K562 (cell line): ENCODE measurements around the gene TFPI. TPM values are rescaled to one million over a fixed set of nuclear protein-coding genes. Genes with fewer than 3 reads are reported as not detected.

Experiments
- ATAC-seq: fragments of 200-7000 bp; cut with Tn5 transposase; 3 replicates; pipeline ENCODE4 v1.9.1; 2020; ENCODE audit warnings: moderate library complexity
- BruUV-seq: library from RNA; stranded (reverse); fragments of 400-500 nt; replicated peaks from 2 replicates; lab custom pipeline; 2021; lab: Mats Ljungman, UMichigan
- CTCF ChIA-PET: fragments of 300-600 bp; formaldehyde crosslinking; extraction: SDS; loops from one replicate; lab custom pipeline; 2021; ENCODE audit warnings: low intra/inter-chr PET ratio; lab: Yijun Ruan, JAX
- POLR2A ChIA-PET: fragments of 300-600, 350-650 bp; sonication (Branson Sonifier 250); formaldehyde crosslinking; extraction: SDS; loops from one replicate; lab custom pipeline; 2021; ENCODE audit warnings: antibody characterized with exemption, inconsistent platforms; lab: Yijun Ruan, JAX
- DNase-seq, 4 experiments: peaks; one replicate each; pipeline versions ENCODE4 v3.0.0 to v3.0.0-alpha.2; 2011 to 2018; ENCODE audit warnings: low spot score in 3 of 4, mixed read lengths in 3 of 4; ENCODE audit errors: extremely low read depth in 1 of 4
- FAIRE-seq: peaks from 2 replicates; lab custom pipeline; 2011; peaks lifted over from hg19 to GRCh38; lab: Jason Lieb, UNC
- H2AFZ ChIP-seq: 2 replicates; pipeline ENCODE4 v1.6.0; 2011; ENCODE audit warnings: low read depth, low read length, control low read depth, inconsistent platforms
- H3K27ac ChIP-seq: fragments of 200-600 bp; 3 replicates; pipeline ENCODE4 v1.8.0; 2011; ENCODE audit warnings: low read depth, mild to moderate bottlenecking, control low read depth, inconsistent platforms, low read length, moderate library complexity, mixed read lengths; ENCODE audit errors: extremely low read depth
- H3K27me3 ChIP-seq, 2 experiments: fragments of 300-600 bp in 1 of 2; 2 replicates in 1 of 2; 3 replicates in 1 of 2; pipeline versions ENCODE4 v1.6.0 to v1.8.0; 2011; ENCODE audit warnings: inconsistent platforms in 2 of 2, low read length in 2 of 2, mild to moderate bottlenecking in 1 of 2, mixed read lengths in 1 of 2, moderate library complexity in 1 of 2; ENCODE audit not compliant: control insufficient read depth in 2 of 2, insufficient read depth in 2 of 2
- H3K36me3 ChIP-seq: fragments of 300-600 bp; 3 replicates; pipeline ENCODE4 v1.8.0; 2011; ENCODE audit warnings: mild to moderate bottlenecking, low read length, inconsistent platforms; ENCODE audit not compliant: control insufficient read depth, insufficient read depth
- H3K4me1 ChIP-seq, 2 experiments: fragments of 200-600 bp in 1 of 2; replicated peaks in 1 of 2; 2 replicates in 1 of 2; 3 replicates in 1 of 2; pipeline versions ENCODE4 v1.5.1 to v1.8.0; 2011; ENCODE audit warnings: inconsistent platforms in 2 of 2, low read length in 2 of 2, mild to moderate bottlenecking in 1 of 2, mixed read lengths in 1 of 2, moderate library complexity in 1 of 2; ENCODE audit not compliant: control insufficient read depth in 2 of 2, insufficient read depth in 2 of 2
- H3K4me2 ChIP-seq: 2 replicates; pipeline ENCODE4 v1.6.1; 2011; ENCODE audit warnings: low read length, control low read depth, inconsistent platforms, mixed read lengths; ENCODE audit not compliant: insufficient read depth
- H3K4me3 ChIP-seq: fragments of 200-600 bp; sonication (generic), shearing (Covaris generic); 2 replicates; pipeline ENCODE4 v1.5.1; 2016; ENCODE audit warnings: control low read depth, inconsistent platforms
- H3K79me2 ChIP-seq: fragments of 200-600 bp; 3 replicates; pipeline ENCODE4 v1.8.0; 2011; ENCODE audit warnings: low read length, inconsistent platforms; ENCODE audit not compliant: control insufficient read depth, insufficient read depth
- H3K9ac ChIP-seq, 2 experiments: 2 replicates each; pipeline versions ENCODE4 v1.6.0 to v1.6.1; 2011; ENCODE audit warnings: low read depth in 2 of 2, low read length in 2 of 2, control low read depth in 1 of 2, inconsistent platforms in 1 of 2, mild to moderate bottlenecking in 1 of 2, mixed read lengths in 1 of 2; ENCODE audit not compliant: insufficient read depth in 1 of 2
- H3K9me1 ChIP-seq: one replicate; pipeline ENCODE4 v1.6.0; 2011; ENCODE audit warnings: inconsistent platforms, mild to moderate bottlenecking, low read length, moderate library complexity; ENCODE audit not compliant: control insufficient read depth, insufficient read depth
- H3K9me3 ChIP-seq: replicated peaks from 2 replicates; pipeline ENCODE4 v1.5.1; 2011; ENCODE audit warnings: low read depth, low read length, inconsistent platforms; ENCODE audit not compliant: control insufficient read depth, insufficient read depth
- H4K20me1 ChIP-seq: replicated peaks from 2 replicates; pipeline ENCODE4 v1.6.1; 2011; ENCODE audit warnings: low read length, inconsistent platforms, mixed read lengths; ENCODE audit not compliant: control insufficient read depth, insufficient read depth
- HDAC6 ChIP-seq: IDR thresholded peaks from 2 replicates; pipeline ENCODE4 v1.6.1; 2012; ENCODE audit warnings: low read depth, mild to moderate bottlenecking, control low read depth, inconsistent platforms, low read length, moderate library complexity
- RUNX1 ChIP-seq: sonication (generic); IDR thresholded peaks from 2 replicates; pipeline ENCODE4 v1.6.1; 2016; ENCODE audit warnings: antibody characterized with exemption, low read depth
- THAP12 ChIP-seq: fragments of 250-450 bp; sonication (Bioruptor Pico); IDR thresholded peaks from 2 replicates; pipeline ENCODE4 v1.9.0; 2021; ENCODE audit warnings: mild to moderate bottlenecking, inconsistent platforms
- XRCC4 ChIP-seq: IDR thresholded peaks from one replicate; pipeline ENCODE4 v1.6.1; 2011; ENCODE audit not compliant: insufficient read depth, insufficient read length; ENCODE audit errors: extremely low read depth
- ZBTB1 ChIP-seq: sonication (generic); formaldehyde crosslinking; IDR thresholded peaks from 2 replicates; pipeline ENCODE4 v1.8.1; 2023; ENCODE audit warnings: missing genetic modification reagents, low read depth, mild to moderate bottlenecking, borderline replicate concordance
- ZNF143 ChIP-seq: sonication (generic); formaldehyde crosslinking; IDR thresholded peaks from 2 replicates; pipeline ENCODE4 v1.9.0; 2022; ENCODE audit warnings: mild to moderate bottlenecking, missing genetic modification reagents
- ZNF354B ChIP-seq: fragments of 250-450 bp; sonication (Bioruptor Pico); IDR thresholded peaks from 2 replicates; pipeline ENCODE4 v1.4.0; 2020
- in situ Hi-C: fragments of 300-500 bp; cut with MboI; formaldehyde crosslinking; loops from 4 replicates; pipeline ENCODE4 v1.15.0; 2018; ENCODE audit warnings: inconsistent platforms, mixed read lengths
- intact Hi-C: fragments of 100-400 bp; cut with micrococcal nuclease; formaldehyde crosslinking; loops from 2 replicates; pipeline ENCODE4 v1.14.2; 2022
- polyA plus RNA-seq, 8 experiments: library from polyadenylated mRNA; depleted of rRNA in 4 of 8; stranded (reverse) in 5 of 8; unstranded in 3 of 8; fragments of >200 nt; fragmentation: Nextera tagmentation in 2 of 8; fragmentation: Illumina TruSeq in 1 of 8; extraction: Ambion mirVana in 2 of 8; extraction: Trizol in 1 of 8; gene quantifications; 2 replicates each; pipeline versions ENCODE4 v1.2.1 to v1.2.3, GENCODE V29; 2011 to 2014; ENCODE audit warnings: inconsistent platforms in 1 of 8, missing spikeins in 1 of 8
- total RNA-seq, 7 experiments: library from RNA; depleted of rRNA in 6 of 7; stranded (reverse); fragments of >200 nt in 6 of 7; fragmentation: Illumina TruSeq in 2 of 7; extraction: Trizol in 2 of 7; gene quantifications; 2 replicates each; pipeline versions ENCODE4 v1.2.1 to v1.2.3, GENCODE V29; 2011 to 2021; ENCODE audit warnings: low replicate concordance in 1 of 7

The TFPI gene
- total and polyA plus RNA-seq, 9 of the 15 experiments (the other 6 are each of a cell fraction or from before 2014, with no cell fraction given), result 53.5 to 219 (median 100) TPM

GRCh38 chr2:187468262-187468661 lies 86.0 kb downstream of the TFPI start:
- Histone ChIP-seq H2AFZ (no peak overlapping the region), H3K27ac (no peak overlapping the region), H3K9me3 (no peaks in the 10 kb centered on the region), H4K20me1 (no peaks in the 10 kb centered on the region), H3K9ac (no peak overlapping the region), H3K9me1 (no peaks in the 10 kb centered on the region), H3K4me2 (no peak overlapping the region), H3K36me3 (peaks cover 11% of the 10 kb centered on the region), H3K27me3 (no peaks in the 10 kb centered on the region), H3K4me1 (no peaks in the 10 kb centered on the region), H3K4me3 (no peak overlapping the region), H3K79me2 (no peaks in the 10 kb centered on the region)
- intact Hi-C loops, result no loop called here
- no peak for FAIRE-seq
- BruUV-seq, result no TSS peak
- ChIA-PET POLR2A (interaction anchor here (1.0 kb wide), 1 partner anchor 12 kb away, joined by 3 read pairs; no protein-coding TSS in a partner anchor), CTCF (no interaction called here)
- DNase-seq, result no peak
- TF ChIP-seq THAP12 (no peak), RUNX1 (no peak), ZNF143 (CRISPR knock-in tag) (no peak), ZNF354B (CRISPR knock-in tag) (no peak), ZBTB1 (CRISPR knock-in tag) (no peak), XRCC4 (no peak), HDAC6 (no peak)
- no peak for ATAC-seq
- in situ Hi-C loops, result no loop called here
